HG03354 (cell line): ENCODE measurements around the gene AOPEP.
"Not testable (repeated sequence)": the region's sequence is repeated elsewhere in the genome, so short reads cannot be mapped to it uniquely, and the experiment has no call there.

Source experiments
- ATAC-seq: cut with Tn5 transposase; IDR thresholded peaks from one replicate; pipeline ENCODE4 v1.9.1; 2021; ENCODE audit warnings: mild to moderate bottlenecking; ENCODE audit not compliant: unreplicated experiment, poor library complexity, severe bottlenecking

Gene AOPEP

GRCh38 chr9:94937214-94937903 is 210.9 kb downstream of the AOPEP start:
- ATAC-seq: no peak

GRCh38 chr9:94938384-94938783 is 211.9 kb downstream of the AOPEP start:
- ATAC-seq: no peak

- not testable (repeated sequence) for ATAC-seq
Measured at GRCh38 chr9:94940296-94940695, 213.8 kb downstream of the AOPEP start.

GRCh38 chr9:94941211-94941875 is 214.8 kb downstream of the AOPEP start:
- ATAC-seq: no peak

- ATAC-seq: no peak
Measured at GRCh38 chr9:94944626-94945025, 218.1 kb downstream of the AOPEP start.

GRCh38 chr9:94945197-94946144 is 219.0 kb downstream of the AOPEP start:
- ATAC-seq: no peak

GRCh38 chr9:94946256-94946655 is 219.8 kb downstream of the AOPEP start:
- no peak for ATAC-seq

GRCh38 chr9:94948567-94949235 is 222.2 kb downstream of the AOPEP start:
- ATAC-seq: no peak

GRCh38 chr9:94949370-94949769 is 222.9 kb downstream of the AOPEP start:
- ATAC-seq: no peak

GRCh38 chr9:94950040-94950578 is 223.6 kb downstream of the AOPEP start:
- ATAC-seq: no peak

GRCh38 chr9:94950579-94951323 is 224.3 kb downstream of the AOPEP start:
- no peak for ATAC-seq

- no peak for ATAC-seq
Measured at GRCh38 chr9:94951324-94952135, 225.0 kb downstream of the AOPEP start.

GRCh38 chr9:94952565-94953373 is 226.3 kb downstream of the AOPEP start:
- peak; percentile 85 for ATAC-seq

GRCh38 chr9:94956731-94957130 is 230.2 kb downstream of the AOPEP start:
- ATAC-seq: no peak

GRCh38 chr9:94960964-94961363 is 234.5 kb downstream of the AOPEP start:
- no peak for ATAC-seq

GRCh38 chr9:94961870-94962269 is 235.4 kb downstream of the AOPEP start:
- ATAC-seq: no peak

- ATAC-seq: not testable (repeated sequence)
Measured at GRCh38 chr9:94965631-94966030, 239.1 kb downstream of the AOPEP start.
